Stomach (tissue), 4 donors: Measurements from ENCODE around the gene RHBG.

ENCODE experiments used
- CTCF ChIP-seq, 7 experiments: fragments of 450-650 bp in 4 of 7; fragments of 200-600 bp in 3 of 7; sonication (generic) in 3 of 7; IDR thresholded peaks; one replicate each; pipeline ENCODE4 v1.5.1; 2016 to 2019; ENCODE audit warnings: antibody characterized with exemption in 7 of 7, control low read depth in 2 of 7, mild to moderate bottlenecking in 1 of 7
- POLR2A ChIP-seq, 4 donors: fragments of 450-650 bp; IDR thresholded peaks; one replicate each; pipeline ENCODE4 v1.6.1; 2016; ENCODE audit warnings: antibody characterized with exemption in 4 of 4, control low read depth in 2 of 4, mild to moderate bottlenecking in 1 of 4, moderate library complexity in 1 of 4

GRCh38 chr1:156356262-156356874 lies 12.6 kb upstream of the RHBG start:
- TF ChIP-seq POLR2A (IDR thresholded peaks at IDR 0.05): no peak
- TF ChIP-seq CTCF (IDR thresholded peaks at IDR 0.05): no peak
